A673 (cell line): ENCODE results near the gene TMEM220. TPM values are rescaled to one million over a fixed set of nuclear protein-coding genes. Genes with fewer than 3 reads are reported as not detected.

ENCODE experiments used
- BruUV-seq: library from RNA; stranded (reverse); fragments of 400-500 nt; replicated peaks from 2 replicates; lab custom pipeline; 2021; lab: Mats Ljungman, UMichigan
- CTCF ChIA-PET: fragments of 300-600 bp; sonication (Branson Sonifier 250); formaldehyde crosslinking; loops from one replicate; lab custom pipeline; 2022; ENCODE audit warnings: antibody characterized with exemption; lab: Charles Lee
- POLR2A ChIA-PET: fragments of 300-600 bp; sonication (Branson Sonifier 250); formaldehyde crosslinking; loops from one replicate; lab custom pipeline; 2022; ENCODE audit warnings: antibody characterized with exemption; ENCODE audit not compliant: low non-redundant PET; lab: Charles Lee
- DNase-seq: peaks from one replicate; pipeline ENCODE4 v3.0.0-alpha.2; 2015; ENCODE audit warnings: low spot score
- H3K27ac ChIP-seq: fragments of 200-600 bp; sonication (generic); 2 replicates; pipeline ENCODE4 v1.5.1; 2016; ENCODE audit warnings: mixed run types, low read depth, mild to moderate bottlenecking, mixed read lengths, antibody characterized with exemption, low read length; ENCODE audit not compliant: poor library complexity, severe bottlenecking
- H3K27me3 ChIP-seq: fragments of 200-600 bp; sonication (generic); replicated peaks from 2 replicates; pipeline ENCODE4 v1.6.1; 2017; ENCODE audit warnings: mixed run types, low read depth, mild to moderate bottlenecking, mixed read lengths, antibody characterized with exemption, low read length; ENCODE audit not compliant: insufficient read depth, poor library complexity
- H3K36me3 ChIP-seq: fragments of 200-600 bp; sonication (generic); 2 replicates; pipeline ENCODE4 v1.6.1; 2016; ENCODE audit warnings: mixed run types, mild to moderate bottlenecking, mixed read lengths, antibody characterized with exemption, low read length; ENCODE audit not compliant: insufficient read depth, poor library complexity, severe bottlenecking
- H3K4me1 ChIP-seq: fragments of 200-600 bp; sonication (generic); 2 replicates; pipeline ENCODE4 v1.6.1; 2017; ENCODE audit warnings: mixed run types, mild to moderate bottlenecking, mixed read lengths, antibody characterized with exemption, low read length; ENCODE audit not compliant: insufficient read depth, poor library complexity, severe bottlenecking
- H3K4me3 ChIP-seq: fragments of 200-600 bp; sonication (generic); 2 replicates; pipeline ENCODE4 v1.5.1; 2016; ENCODE audit warnings: low read depth, mixed run types, mild to moderate bottlenecking, mixed read lengths, low read length; ENCODE audit not compliant: poor library complexity, severe bottlenecking
- H3K9me3 ChIP-seq: fragments of 200-600 bp; sonication (generic); 2 replicates; pipeline ENCODE4 v1.6.1; 2016; ENCODE audit warnings: mixed run types, low read depth, mild to moderate bottlenecking, mixed read lengths, antibody characterized with exemption, low read length; ENCODE audit not compliant: poor library complexity, severe bottlenecking
- EZH2 ChIP-seq: fragments of 200-600 bp; sonication (generic); IDR thresholded peaks from 2 replicates; pipeline ENCODE4 v1.6.1; 2017; ENCODE audit warnings: borderline replicate concordance, low read depth, mild to moderate bottlenecking, mixed read lengths, antibody characterized with exemption, low read length; ENCODE audit not compliant: poor library complexity, severe bottlenecking
- intact Hi-C: fragments of 100-400 bp; cut with micrococcal nuclease; formaldehyde crosslinking; loops from one replicate; pipeline ENCODE4 v1.10.0; 2022; ENCODE audit not compliant: unreplicated experiment
- total RNA-seq: library from RNA; stranded (reverse); gene quantifications from 2 replicates; pipeline ENCODE4 v1.2.3, GENCODE V29; 2021
- TF ChIP-seq, protein P1 (sequence below): fragments of 300-800, 200-600 bp; sonication (generic); conservative IDR thresholded peaks from 2 replicates; pipeline ENCODE4 v1.5.1; 2017; ENCODE audit warnings: low read depth, mild to moderate bottlenecking, antibody characterized with exemption, low read length, moderate library complexity, mixed read lengths

TMEM220 gene
- total RNA-seq, 1 experiment from 2014 or later, result 0.11 TPM

- no peaks in the 10 kb centered on the region for H3K4me1 ChIP-seq
- no peak for DNase-seq
- intact Hi-C loops, result loop anchor here (5.0 to 10.0 kb wide), 2 partner anchors 1196 to 1249 kb away; no protein-coding TSS in a partner anchor
- CTCF ChIA-PET, result interaction anchor here (1.5 kb wide), 1 partner anchor 106 kb away, joined by 5 read pairs; no protein-coding TSS in a partner anchor
- H3K27me3 ChIP-seq, result peaks cover 4% of the 10 kb centered on the region
- H3K27ac ChIP-seq, result no peak overlapping the region
- no peaks in the 10 kb centered on the region for H3K36me3 ChIP-seq
- H3K4me3 ChIP-seq, result no peak overlapping the region
- POLR2A ChIA-PET, result no interaction called here
- H3K9me3 ChIP-seq, result no peaks in the 10 kb centered on the region
- TF ChIP-seq, protein P1, sequence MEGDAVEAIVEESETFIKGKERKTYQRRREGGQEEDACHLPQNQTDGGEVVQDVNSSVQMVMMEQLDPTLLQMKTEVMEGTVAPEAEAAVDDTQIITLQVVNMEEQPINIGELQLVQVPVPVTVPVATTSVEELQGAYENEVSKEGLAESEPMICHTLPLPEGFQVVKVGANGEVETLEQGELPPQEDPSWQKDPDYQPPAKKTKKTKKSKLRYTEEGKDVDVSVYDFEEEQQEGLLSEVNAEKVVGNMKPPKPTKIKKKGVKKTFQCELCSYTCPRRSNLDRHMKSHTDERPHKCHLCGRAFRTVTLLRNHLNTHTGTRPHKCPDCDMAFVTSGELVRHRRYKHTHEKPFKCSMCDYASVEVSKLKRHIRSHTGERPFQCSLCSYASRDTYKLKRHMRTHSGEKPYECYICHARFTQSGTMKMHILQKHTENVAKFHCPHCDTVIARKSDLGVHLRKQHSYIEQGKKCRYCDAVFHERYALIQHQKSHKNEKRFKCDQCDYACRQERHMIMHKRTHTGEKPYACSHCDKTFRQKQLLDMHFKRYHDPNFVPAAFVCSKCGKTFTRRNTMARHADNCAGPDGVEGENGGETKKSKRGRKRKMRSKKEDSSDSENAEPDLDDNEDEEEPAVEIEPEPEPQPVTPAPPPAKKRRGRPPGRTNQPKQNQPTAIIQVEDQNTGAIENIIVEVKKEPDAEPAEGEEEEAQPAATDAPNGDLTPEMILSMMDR, result no peak
- no peak for TF ChIP-seq EZH2
- BruUV-seq, result no TSS peak
These were observed 8.9 kb upstream of the TMEM220 start for GRCh38 chr17:10738521-10739258.

GRCh38 chr17:10737736-10738135 lies 7.9 kb upstream of the TMEM220 start:
- CTCF ChIA-PET, result interaction anchor here (0.6 to 1.7 kb wide), 3 partner anchors 23 to 407 kb away, joined by 3 to 15 read pairs (median 3); no protein-coding TSS in a partner anchor
- TF ChIP-seq, protein P1, result no peak
- TF ChIP-seq EZH2, result no peak
- H3K36me3 ChIP-seq, result no peaks in the 10 kb centered on the region
- no peak overlapping the region for H3K4me3 ChIP-seq
- POLR2A ChIA-PET, result no interaction called here
- BruUV-seq, result no TSS peak
- no peak for DNase-seq
- no peaks in the 10 kb centered on the region for H3K9me3 ChIP-seq
- no peak overlapping the region for H3K27ac ChIP-seq
- peaks cover 8% of the 10 kb centered on the region for H3K27me3 ChIP-seq
- intact Hi-C loops, result loop anchor here (1.0 to 10.0 kb wide), 3 partner anchors 108 to 1250 kb away; no protein-coding TSS in a partner anchor
- no peaks in the 10 kb centered on the region for H3K4me1 ChIP-seq

- intact Hi-C loops, result loop anchor here (1.0 to 10.0 kb wide), 3 partner anchors 108 to 1250 kb away; no protein-coding TSS in a partner anchor
- Histone ChIP-seq H3K27ac (no peak overlapping the region), H3K4me1 (no peaks in the 10 kb centered on the region), H3K27me3 (peaks cover 8% of the 10 kb centered on the region), H3K9me3 (no peaks in the 10 kb centered on the region), H3K4me3 (no peak overlapping the region), H3K36me3 (no peaks in the 10 kb centered on the region)
- peak; percentile 79 for DNase-seq
- BruUV-seq, result no TSS peak
- TF ChIP-seq EZH2, result no peak
- TF ChIP-seq, protein P1, result peak; percentile 90
- ChIA-PET POLR2A (no interaction called here), CTCF (interaction anchor here (0.6 to 1.7 kb wide), 3 partner anchors 23 to 408 kb away, joined by 3 to 15 read pairs (median 3); no protein-coding TSS in a partner anchor)
These were observed 7.4 kb upstream of the TMEM220 start for GRCh38 chr17:10737168-10737622.
